Measurements from ENCODE around the gene DDR1.
"Not testable (repeated sequence)": the region's sequence is repeated elsewhere in the genome, so short reads cannot be mapped to it uniquely, and the experiment has no call there.

Gene DDR1

DNA sequence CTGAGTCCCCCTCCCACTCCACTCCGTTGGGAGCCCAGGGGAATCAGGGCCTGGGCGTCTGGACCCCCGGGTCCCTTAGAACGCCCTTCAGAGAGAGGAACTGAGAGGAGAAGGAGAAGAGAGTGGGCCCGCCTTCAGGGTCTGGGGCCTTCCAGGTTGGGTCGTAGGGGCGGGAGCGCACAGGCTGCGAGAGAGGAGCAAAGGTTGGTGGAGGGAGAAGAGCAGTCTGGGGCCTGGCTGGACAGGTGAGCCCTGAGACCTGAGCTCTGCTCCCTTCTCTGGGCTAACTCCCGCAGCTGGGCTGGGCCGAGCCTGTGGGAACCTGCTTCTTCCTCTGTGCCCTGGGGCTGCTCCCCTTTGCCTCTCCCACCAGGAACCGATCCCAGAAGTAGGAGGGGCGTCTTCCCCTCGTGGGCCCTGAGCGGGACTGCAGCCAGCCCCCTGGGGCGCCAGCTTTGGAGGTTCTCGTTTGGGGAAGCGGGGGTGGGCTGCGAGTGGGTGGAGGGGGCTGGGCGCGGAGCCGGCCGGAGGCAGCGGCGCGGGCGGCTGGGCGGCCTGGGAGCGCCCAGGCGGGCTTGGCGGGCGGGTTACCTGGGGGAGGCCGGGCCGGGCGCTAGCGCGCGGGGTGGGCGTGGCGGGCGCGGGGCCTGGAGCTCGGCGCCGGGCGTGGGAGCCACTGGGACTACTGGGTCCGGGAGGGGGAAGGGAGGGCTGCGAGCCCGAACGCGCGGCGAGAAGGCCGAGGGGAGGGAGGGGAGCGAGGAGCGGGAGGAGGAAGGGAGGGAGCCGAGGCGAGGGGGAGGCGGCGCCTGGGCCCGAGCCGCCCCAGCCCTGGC, at the start of gene DDR1:
DDR1 (plus strand) TSS at position 835 of the 836 bp plus-strand sequence. CDS start 4,211 bp downstream, outside the sequence.
- DNase-seq (ENCODE audit: low spot score): peak; percentile 60

- DNase-seq (ENCODE audit: low spot score): no peak
These were observed 49.7 kb upstream of the DDR1 start for GRCh38 chr6:30834646-30835045.

DNA sequence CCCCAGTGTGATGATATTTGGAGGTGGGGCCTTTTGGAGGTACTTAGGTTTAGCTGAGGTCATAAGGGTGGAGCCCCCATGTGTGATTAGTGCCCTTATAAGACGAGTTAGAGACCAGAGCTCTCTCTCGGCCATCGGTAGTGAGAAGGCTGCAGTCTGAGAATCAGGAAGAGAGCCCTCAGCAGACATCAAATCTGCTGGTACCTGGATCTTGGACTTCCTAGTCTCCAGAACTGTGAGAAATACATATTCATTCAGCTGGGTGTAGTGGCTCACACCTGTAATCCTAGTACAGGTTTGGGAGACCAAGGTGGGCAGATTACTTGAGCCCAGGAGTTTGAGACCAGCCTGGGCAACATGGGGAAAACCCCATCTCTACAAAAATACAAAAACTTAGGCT, 48.7 kb upstream of the DDR1 start:
- DNase-seq (ENCODE audit: low spot score): no peak

DNA sequence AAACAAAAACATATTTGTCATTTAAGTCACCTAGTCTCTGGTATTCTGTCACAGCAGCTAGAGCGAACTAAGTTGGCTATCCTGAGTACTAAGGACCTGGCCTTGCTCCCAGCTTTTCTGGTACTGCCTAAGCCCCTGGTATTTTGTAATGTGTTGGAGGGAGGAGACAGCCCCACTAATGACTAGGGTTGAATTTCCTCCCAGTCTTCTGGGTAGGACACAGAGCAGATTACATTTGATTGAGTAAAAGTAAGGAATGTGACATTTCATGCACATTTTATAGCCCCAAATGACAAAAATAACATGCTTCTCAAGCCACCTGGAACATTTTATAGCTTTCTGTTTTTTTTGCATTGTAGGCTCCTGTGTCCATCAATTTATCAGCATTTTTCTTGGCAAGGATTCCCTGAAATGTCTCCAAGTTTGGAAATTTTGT, 47.9 kb upstream of the DDR1 start:
- no peak for DNase-seq (ENCODE audit: low spot score)

DNA sequence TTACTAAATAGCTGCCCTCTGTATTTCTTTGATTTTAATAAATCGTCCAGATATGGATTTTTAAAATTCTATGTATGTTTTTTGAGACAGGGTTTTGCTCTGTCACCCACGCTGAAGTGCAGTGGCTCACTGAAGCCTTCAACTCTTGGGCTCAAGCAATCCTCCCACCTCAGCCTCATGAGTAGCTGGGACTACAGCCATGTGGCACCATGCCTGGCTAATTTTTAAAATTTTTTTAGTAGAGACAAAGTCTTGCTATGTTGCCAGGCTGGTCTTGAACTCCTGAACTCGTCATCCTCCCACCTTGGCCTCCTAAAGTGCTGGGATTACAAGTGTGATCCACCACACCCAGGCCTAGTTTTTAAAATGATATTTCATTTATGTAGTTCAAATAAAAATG, 47.4 kb upstream of the DDR1 start:
- no peak for DNase-seq (ENCODE audit: low spot score)

- DNase-seq (ENCODE audit: low spot score): no peak
These were observed 46.9 kb upstream of the DDR1 start for GRCh38 chr6:30837432-30837831.

DNA sequence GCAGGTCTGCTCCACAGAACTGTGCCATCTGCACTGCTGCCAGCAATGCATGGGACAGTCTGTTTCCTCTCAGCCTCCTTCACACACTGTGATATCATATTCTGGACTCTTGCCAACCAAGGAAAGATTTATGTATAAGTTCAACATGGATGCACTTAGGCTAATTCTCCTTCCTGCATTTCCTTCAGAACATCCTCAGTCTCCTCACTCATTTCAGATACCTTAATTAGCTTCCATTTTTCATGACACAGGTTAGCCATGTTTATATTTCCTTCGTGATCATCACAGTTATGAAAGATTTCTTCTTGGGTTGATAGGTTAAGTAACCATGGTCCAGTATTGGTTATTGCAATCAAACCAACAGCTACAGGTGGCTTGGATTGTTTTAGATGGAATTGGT, 46.4 kb upstream of the DDR1 start:
- no peak for DNase-seq (ENCODE audit: low spot score)

DNA sequence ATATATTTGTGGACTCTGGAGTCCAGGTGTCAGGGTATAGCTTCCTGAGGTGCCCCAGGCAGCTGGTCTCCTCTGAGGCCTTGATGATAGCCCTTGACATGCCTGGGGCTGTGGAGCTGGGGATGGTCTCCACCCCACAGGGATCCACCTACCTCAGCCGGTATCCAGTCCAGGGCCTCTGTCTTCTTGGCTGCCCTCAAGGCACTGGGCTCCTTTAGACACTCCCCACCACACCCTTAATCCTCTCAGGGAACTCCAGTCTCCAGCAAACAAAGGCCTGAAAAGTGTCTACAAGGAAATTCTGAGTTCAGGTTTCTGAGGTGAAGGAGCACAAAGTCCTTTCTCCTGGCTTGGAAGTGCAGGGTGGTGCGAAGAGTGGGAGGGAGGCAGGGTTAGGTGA, 44.6 kb upstream of the DDR1 start:
- DNase-seq (ENCODE audit: low spot score): no peak

DNA sequence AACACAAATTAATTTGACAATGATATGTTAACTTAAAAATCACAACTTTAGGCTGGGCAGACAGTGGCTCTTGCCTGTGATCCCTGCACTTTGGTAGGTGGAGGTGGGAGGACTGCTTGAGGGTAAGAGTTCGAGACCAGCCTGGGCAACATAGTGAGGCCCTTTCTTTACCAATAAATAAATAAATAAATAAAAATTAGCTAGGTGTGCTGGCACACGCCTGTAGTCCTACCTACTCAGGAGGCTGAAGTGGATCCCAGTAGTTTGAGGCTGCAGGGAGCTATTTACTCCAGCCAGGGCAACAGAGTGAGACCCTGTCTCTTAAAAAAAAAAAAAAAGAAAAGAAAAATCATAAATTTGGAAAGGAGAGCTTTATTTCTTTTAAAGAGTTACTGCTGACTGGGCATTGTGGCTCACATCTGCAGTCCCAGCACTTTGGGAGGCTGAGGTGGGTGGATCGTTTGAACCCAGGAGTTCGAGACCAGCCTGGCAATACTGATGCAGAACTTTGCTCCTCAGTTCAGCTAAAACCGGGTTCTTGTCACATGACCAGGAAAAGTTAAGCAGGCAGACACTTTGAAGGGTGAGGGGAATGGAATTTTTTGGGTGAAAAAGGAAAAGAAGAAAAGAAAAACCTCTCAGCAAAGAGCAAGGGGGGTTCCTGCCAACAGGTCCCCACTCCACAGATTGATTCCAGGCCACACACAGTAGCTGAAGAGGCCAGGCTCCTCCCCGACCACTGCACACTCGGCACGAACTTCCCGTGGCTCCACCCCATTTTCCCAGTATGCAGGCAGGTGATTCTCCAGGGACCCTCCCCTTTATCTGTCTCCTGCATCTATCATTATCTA, 44.0 kb upstream of the DDR1 start:
- DNase-seq (ENCODE audit: low spot score): no peak

- no peak for DNase-seq (ENCODE audit: low spot score)
These were observed 43.2 kb upstream of the DDR1 start for GRCh38 chr6:30840935-30841643.

DNA sequence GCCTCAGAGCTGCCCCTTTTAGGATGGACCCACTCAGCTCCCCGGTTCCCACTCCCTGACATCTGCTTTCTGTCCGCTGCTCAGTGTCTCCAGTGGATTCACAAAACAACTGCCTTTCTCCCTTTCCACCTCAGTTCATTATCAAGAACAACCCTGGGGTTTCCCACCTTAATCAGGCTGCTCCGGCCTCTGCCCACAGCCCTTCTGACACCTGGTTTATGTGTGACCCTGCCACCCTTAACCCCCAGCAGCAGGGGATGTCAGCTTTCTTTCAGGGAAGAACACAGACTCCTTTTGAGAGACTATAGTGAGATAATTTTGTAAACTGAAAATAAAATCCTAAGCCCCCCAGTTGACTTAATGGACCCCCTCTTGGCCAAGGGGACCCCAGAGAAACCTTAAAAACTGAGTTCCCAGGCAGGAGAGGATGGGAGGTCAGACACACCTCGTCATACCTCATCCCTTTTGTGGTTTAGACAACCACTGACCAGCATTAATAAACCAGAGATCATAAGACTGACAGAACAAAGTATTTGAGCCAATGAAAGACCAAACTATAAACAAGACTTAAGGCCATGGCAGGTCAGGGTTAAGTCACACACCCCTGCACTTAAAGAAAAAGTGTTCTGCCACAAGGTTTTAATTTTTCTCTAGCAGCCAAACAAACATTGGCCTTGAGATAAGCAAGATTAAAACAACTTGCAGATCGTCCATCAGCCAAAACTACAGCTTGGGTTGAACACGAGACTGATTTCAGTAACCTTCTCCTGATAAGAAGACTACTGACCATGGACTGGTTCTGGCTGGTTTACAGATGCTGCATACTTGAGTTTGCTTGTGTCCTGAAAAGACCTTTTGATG, 42.4 kb upstream of the DDR1 start:
- DNase-seq (ENCODE audit: low spot score): no peak

DNA sequence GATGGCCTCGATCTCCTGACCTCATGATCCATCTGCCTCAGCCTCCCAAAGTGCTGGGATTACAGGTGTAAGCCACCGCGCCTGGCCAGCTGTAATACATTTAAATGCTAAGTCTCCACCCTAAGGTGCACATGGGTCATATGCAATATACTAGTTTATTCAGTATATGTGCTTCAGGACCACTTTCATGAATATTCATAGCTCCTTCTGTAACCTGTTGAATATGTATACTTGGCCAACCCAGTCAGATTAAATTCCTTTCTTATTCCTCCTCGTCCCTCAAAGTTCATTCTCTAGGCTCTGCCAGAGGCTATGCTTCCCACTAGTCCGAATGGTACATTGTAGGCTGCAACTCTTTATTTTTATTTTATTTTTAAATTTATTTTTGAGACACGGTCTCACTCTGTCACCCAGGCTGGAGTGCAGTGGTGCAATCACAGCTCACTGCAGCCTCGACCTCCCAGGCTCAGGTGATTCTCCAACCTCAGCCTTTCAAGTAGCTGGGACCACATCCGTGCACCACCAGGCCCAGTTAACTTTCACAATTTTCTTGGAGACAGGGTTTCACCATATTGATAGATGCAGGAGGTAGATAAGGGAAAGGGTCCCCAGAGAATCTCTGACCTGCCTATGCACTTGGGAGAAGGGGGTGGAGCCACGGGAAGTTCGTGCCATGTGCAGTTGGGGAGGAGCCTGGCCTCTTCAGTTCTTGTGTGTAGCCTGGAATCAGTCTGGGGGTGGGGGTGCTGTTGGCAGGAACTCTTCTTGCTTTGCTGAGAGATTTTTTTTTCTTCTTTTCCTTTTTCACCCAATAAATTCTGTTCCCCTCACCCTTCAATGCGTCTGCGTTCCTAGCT, 41.3 kb upstream of the DDR1 start:
- DNase-seq (ENCODE audit: low spot score): no peak

DNA sequence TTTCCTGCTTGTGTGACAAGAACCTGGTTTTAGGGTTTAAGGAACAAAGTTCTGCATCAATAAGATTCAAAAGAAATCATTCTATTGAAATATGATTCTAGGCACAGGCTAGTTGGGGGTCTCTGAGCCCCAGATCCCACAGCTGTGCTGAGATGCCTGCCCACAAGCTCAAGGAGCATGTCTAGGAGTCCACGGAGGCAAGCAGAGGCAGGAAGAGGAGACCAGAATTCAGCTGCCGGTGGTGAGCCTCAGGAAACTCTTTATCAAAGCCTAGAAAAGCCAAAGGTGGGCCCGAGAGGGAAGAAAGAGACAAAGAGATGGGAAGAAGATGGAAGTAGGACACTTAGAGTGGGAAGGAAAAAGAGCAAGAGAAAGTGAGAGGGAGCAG, 40.7 kb upstream of the DDR1 start:
- no peak for DNase-seq (ENCODE audit: low spot score)

GRCh38 chr6:30844118-30844535, 40.2 kb upstream of the DDR1 start:
- DNase-seq (ENCODE audit: low spot score): no peak

- no peak for DNase-seq (ENCODE audit: low spot score)
These were observed 39.1 kb upstream of the DDR1 start for GRCh38 chr6:30845183-30845582.

DNA sequence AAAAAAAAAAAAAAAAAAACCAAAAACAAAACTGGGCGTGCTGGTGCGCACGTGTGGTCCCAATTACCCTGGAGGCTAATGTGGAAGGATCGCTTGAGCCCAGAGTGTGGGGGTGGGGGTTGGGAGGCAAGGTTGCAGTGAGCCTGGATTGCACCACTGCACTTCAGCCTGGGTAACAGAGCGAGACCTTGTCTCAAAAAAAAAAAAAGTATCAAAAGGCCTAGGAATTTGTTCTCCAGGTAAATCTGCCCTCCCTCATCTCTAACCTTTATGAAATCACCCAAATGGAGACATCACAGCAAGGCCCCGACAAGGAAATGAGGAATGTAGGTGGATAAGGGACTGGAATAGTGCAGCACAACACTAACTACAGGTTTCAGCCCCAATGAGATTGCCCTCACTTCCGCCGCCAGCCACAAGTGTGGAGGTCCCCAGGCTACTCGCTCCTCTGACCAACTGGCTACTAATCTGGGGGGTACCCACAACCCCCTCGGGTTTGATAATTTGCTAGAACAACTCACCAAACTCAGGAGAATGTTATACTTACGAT, 36.8 kb upstream of the DDR1 start:
- DNase-seq (ENCODE audit: low spot score): no peak

DNA sequence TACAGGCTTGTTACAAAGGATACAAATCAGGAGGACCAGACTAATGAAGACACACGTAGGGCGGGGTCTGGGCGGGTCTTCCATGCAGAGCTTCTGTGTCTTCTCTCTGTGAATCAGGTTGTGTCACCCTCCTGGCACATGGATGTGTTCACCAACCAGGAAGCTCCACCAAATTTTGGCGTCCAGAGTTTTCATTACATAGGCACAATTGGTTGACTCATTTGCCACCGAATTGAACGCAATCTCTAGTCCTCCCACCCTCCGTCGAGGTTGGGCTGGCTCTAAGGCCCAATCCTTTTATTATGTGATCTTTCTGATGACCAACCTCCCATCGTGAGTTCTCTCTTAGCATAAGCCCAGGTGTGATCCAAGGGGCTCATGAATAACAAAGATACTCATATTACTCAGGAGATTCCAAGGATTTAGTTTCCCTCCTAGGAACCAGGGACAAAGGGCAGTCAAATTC, 36.3 kb upstream of the DDR1 start:
- DNase-seq (ENCODE audit: low spot score): no peak

- no peak for DNase-seq (ENCODE audit: low spot score)
These were observed 34.2 kb upstream of the DDR1 start for GRCh38 chr6:30849903-30850651.

DNA sequence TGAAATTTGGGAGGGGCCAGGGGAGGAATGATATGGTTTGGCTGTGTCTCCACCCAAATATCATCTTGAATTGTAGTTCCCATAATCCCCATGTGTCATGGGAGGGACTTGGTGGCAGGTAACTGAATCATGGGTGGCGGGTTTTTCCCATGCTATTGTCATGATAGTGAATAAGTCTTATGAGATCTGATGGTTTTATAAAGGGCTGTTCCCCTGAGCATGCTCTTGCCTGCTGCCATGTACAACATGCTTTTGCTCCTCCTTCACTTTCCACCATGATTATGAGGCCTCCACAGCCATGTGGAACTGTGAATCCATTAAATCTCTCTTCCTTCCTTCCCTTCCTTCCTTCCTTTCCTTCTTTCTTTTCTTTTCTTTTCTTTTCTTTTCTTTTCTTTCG, 31.9 kb upstream of the DDR1 start:
- DNase-seq (ENCODE audit: low spot score): not testable (repeated sequence)

All from HuH-7.5 (cell line).